HepG2 (cell line): ENCODE results near the gene NEK8.

ENCODE experiments used
- ARNT2 ChIP-seq: sonication (generic); formaldehyde crosslinking; IDR thresholded peaks from 2 replicates; pipeline ENCODE4 v1.8.0; 2022; ENCODE audit warnings: mild to moderate bottlenecking, low read depth, missing genetic modification reagents, moderate library complexity
- CAMTA2 ChIP-seq: sonication (generic); formaldehyde crosslinking; IDR thresholded peaks from 2 replicates; pipeline ENCODE4 v1.4.0; 2020; ENCODE audit warnings: mild to moderate bottlenecking, missing genetic modification reagents, borderline replicate concordance
- HMGA1 ChIP-seq: sonication (generic); formaldehyde crosslinking; conservative IDR thresholded peaks from 2 replicates; pipeline ENCODE4 v1.4.0; 2020; ENCODE audit warnings: missing genetic modification reagents
- NCOA2 ChIP-seq: sonication (generic); formaldehyde crosslinking; IDR thresholded peaks from 2 replicates; pipeline ENCODE4 v1.8.0; 2022; ENCODE audit warnings: inconsistent platforms
- NFATC3 ChIP-seq: sonication (generic); formaldehyde crosslinking; IDR thresholded peaks from 2 replicates; pipeline ENCODE4 v1.5.1; 2020; ENCODE audit warnings: mild to moderate bottlenecking, missing genetic modification reagents
- NFE2L1 ChIP-seq: sonication (generic); formaldehyde crosslinking; IDR thresholded peaks from 2 replicates; pipeline ENCODE4 v1.4.0; 2020; ENCODE audit warnings: missing genetic modification reagents, mild to moderate bottlenecking, borderline replicate concordance
- STAT5B ChIP-seq: sonication (generic); formaldehyde crosslinking; IDR thresholded peaks from 2 replicates; pipeline ENCODE4 v1.4.0; 2020; ENCODE audit warnings: missing genetic modification reagents
- TOPORS ChIP-seq: sonication (generic); formaldehyde crosslinking; IDR thresholded peaks from 2 replicates; pipeline ENCODE4 v1.8.0; 2023; ENCODE audit warnings: mild to moderate bottlenecking, missing genetic modification reagents
- ZNF260 ChIP-seq: sonication (generic); formaldehyde crosslinking; IDR thresholded peaks from 2 replicates; pipeline ENCODE4 v1.4.0; 2020; ENCODE audit warnings: missing genetic modification reagents, low read depth, mild to moderate bottlenecking, borderline replicate concordance
- ZNF484 ChIP-seq: sonication (generic); formaldehyde crosslinking; IDR thresholded peaks from 2 replicates; pipeline ENCODE4 v1.5.1; 2020; ENCODE audit warnings: mild to moderate bottlenecking, low read depth, missing genetic modification reagents, borderline replicate concordance
- ZSCAN21 ChIP-seq: sonication (generic); formaldehyde crosslinking; IDR thresholded peaks from 2 replicates; pipeline ENCODE4 v1.8.0; 2022; ENCODE audit warnings: mild to moderate bottlenecking, missing genetic modification reagents, moderate library complexity, borderline replicate concordance
- TF ChIP-seq, protein P1 (sequence below): sonication (generic); formaldehyde crosslinking; IDR thresholded peaks from 2 replicates; pipeline ENCODE4 v1.5.0; 2020; ENCODE audit warnings: mild to moderate bottlenecking, missing genetic modification reagents, moderate library complexity
- TF ChIP-seq, protein P2 (sequence below): sonication (generic); formaldehyde crosslinking; IDR thresholded peaks from 2 replicates; pipeline ENCODE4 v1.4.0; 2020; ENCODE audit warnings: missing genetic modification reagents, low read depth, mild to moderate bottlenecking, borderline replicate concordance
- TF ChIP-seq, protein P3 (sequence below): sonication (generic); formaldehyde crosslinking; IDR thresholded peaks from 2 replicates; pipeline ENCODE4 v1.8.1; 2023; ENCODE audit warnings: missing genetic modification reagents, inconsistent platforms, borderline replicate concordance

DNA sequence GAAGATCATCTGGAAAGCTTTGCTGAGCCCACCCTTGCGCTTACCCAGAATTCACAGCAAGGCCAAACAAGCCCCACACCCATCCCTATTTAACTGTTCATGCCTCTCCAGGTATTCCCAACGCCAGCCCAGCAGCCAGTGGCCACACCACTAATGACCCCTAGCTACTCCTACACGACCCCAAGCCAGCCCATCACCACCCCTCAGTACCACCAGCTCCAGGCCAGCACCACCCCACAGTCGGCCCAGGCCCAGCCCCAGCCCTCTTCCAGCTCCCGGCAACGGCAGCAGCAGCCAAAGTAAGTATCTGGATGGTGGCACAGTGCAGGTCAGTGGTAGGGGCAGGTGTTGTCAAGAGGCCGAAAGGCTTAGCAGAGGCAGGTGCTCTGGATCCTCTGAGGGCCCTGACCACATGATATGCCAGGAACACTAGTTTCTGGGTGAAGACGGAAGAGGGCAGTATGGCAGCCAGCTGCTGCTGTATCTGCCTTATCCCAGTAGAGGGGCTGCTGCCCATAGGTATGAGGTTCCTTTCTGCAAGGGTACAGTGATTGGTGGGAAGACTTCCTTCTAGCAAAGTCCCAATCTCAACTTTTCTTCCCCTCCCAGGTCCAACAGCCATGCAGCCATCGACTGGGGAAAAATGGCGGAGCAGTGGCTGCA is 27.6 kb upstream of the NEK8 start:
- TF ChIP-seq NCOA2 (CRISPR knock-in tag) (no peak), ZNF260 (CRISPR knock-in tag) (no peak), CAMTA2 (no peak), ZNF484 (CRISPR knock-in tag) (no peak), ZSCAN21 (CRISPR knock-in tag) (no peak), ARNT2 (CRISPR knock-in tag) (no peak), STAT5B (CRISPR knock-in tag) (no peak), NFATC3 (CRISPR knock-in tag) (no peak), HMGA1 (no peak), NFE2L1 (no peak), TOPORS (CRISPR knock-in tag) (no peak)
- TF ChIP-seq, protein P1, sequence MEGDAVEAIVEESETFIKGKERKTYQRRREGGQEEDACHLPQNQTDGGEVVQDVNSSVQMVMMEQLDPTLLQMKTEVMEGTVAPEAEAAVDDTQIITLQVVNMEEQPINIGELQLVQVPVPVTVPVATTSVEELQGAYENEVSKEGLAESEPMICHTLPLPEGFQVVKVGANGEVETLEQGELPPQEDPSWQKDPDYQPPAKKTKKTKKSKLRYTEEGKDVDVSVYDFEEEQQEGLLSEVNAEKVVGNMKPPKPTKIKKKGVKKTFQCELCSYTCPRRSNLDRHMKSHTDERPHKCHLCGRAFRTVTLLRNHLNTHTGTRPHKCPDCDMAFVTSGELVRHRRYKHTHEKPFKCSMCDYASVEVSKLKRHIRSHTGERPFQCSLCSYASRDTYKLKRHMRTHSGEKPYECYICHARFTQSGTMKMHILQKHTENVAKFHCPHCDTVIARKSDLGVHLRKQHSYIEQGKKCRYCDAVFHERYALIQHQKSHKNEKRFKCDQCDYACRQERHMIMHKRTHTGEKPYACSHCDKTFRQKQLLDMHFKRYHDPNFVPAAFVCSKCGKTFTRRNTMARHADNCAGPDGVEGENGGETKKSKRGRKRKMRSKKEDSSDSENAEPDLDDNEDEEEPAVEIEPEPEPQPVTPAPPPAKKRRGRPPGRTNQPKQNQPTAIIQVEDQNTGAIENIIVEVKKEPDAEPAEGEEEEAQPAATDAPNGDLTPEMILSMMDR (CRISPR knock-in tag) = no peak
- TF ChIP-seq, protein P2, sequence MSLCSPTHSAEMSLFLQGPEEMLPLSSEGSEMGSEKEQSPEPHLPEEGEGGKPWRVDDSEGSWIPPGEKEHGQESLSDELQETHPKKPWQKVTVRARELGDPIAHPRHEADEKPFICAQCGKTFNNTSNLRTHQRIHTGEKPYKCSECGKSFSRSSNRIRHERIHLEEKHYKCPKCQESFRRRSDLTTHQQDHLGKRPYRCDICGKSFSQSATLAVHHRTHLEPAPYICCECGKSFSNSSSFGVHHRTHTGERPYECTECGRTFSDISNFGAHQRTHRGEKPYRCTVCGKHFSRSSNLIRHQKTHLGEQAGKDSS = no peak
- TF ChIP-seq, protein P3, sequence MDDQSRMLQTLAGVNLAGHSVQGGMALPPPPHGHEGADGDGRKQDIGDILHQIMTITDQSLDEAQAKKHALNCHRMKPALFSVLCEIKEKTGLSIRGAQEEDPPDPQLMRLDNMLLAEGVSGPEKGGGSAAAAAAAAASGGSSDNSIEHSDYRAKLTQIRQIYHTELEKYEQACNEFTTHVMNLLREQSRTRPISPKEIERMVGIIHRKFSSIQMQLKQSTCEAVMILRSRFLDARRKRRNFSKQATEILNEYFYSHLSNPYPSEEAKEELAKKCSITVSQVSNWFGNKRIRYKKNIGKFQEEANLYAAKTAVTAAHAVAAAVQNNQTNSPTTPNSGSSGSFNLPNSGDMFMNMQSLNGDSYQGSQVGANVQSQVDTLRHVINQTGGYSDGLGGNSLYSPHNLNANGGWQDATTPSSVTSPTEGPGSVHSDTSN (CRISPR knock-in tag) = no peak
